ENCODE measurements around the gene TMEM266. TPM values are rescaled to one million over a fixed set of nuclear protein-coding genes. Genes with fewer than 3 reads are reported as not detected.

TMEM266 gene
- total and polyA plus RNA-seq, 2 of the 4 experiments (the other 2 are of a cell fraction): not detected

GRCh38 chr15:76203346-76204108, 143.7 kb downstream of the TMEM266 start:
- no peak overlapping the region for H2AFZ ChIP-seq (replicated peaks; ENCODE audit: low read length, poor library complexity)
- peaks cover 7% of the 10 kb centered on the region for H3K4me1 ChIP-seq (ENCODE audit: control insufficient read depth, insufficient read depth, low read length)
- H3K9me3 ChIP-seq (ENCODE audit: control insufficient read depth, insufficient read depth, low read length): no peaks in the 10 kb centered on the region
- H4K20me1 ChIP-seq (ENCODE audit: insufficient read depth, low read length): no peaks in the 10 kb centered on the region; the same call in none of the 2 replicates
- H3K27ac ChIP-seq (ENCODE audit: insufficient read depth, low read length): no peak overlapping the region
- TF ChIP-seq RAD21 (IDR thresholded peaks at IDR 0.05; ENCODE audit: low read length): no peak
- TF ChIP-seq USF2 (IDR thresholded peaks at IDR 0.05; ENCODE audit: low read depth, low read length): no peak
- TF ChIP-seq FOS (IDR thresholded peaks at IDR 0.05; ENCODE audit: low read depth, low read length): no peak
- H2BK120ac ChIP-seq (ENCODE audit: low read depth, low read length): no peak overlapping the region
- no peak overlapping the region for H4K8ac ChIP-seq (ENCODE audit: low read depth in 2 of 2, low read length in 2 of 2)
- H3K36me3 ChIP-seq (ENCODE audit: control insufficient read depth, insufficient read depth, low read length): peaks cover 2% of the 10 kb centered on the region; the same call in 1 of the 2 replicates
- H2BK20ac ChIP-seq (ENCODE audit: low read depth, low read length): no peak overlapping the region
- H3K23ac ChIP-seq (ENCODE audit: low read depth, low read length): no peak overlapping the region
- BruUV-seq (replicated peaks): no TSS peak
- DNase-seq (no peak), ATAC-seq (ENCODE audit: low read depth) (no peak)
- H2BK15ac ChIP-seq (ENCODE audit: low read depth, low read length): no peak overlapping the region
- ChIA-PET CTCF (no interaction called here), POLR2A (ENCODE audit: unreplicated experiment) (no interaction called here)
- H4K91ac ChIP-seq (ENCODE audit: insufficient read depth, low read depth, low read length): no peak overlapping the region
- H4K5ac ChIP-seq (ENCODE audit: low read depth, low read length): no peak overlapping the region
- WGBS, 2 experiments (ENCODE audit: extremely low coverage in 2 of 2, insufficient read length in 1 of 2): 90% methylated on average over 8 of the region's 23 CpGs; no CpG with 5 or more reads in 1 of the 2 experiments
- 0 out of 4 replicates have a peak, but pooled peaks cover 0 to 3% of the 10 kb centered on the region in 2 experiments for H3K79me1 ChIP-seq (ENCODE audit: low read depth in 1 of 2, low read length in 2 of 2)
- intact Hi-C loops (cut with micrococcal nuclease): no loop called here
- in situ Hi-C loops (cut with MboI; ENCODE audit: low sequenced_read_pairs): no loop called here
- no peak overlapping the region for H3K4me2 ChIP-seq (ENCODE audit: low read depth, low read length)
- dilution Hi-C loops (cut with HindIII; ENCODE audit: low sequenced_read_pairs, unreplicated experiment): no loop called here
- no peak overlapping the region for H3K4ac ChIP-seq (ENCODE audit: low read depth, low read length)
- H3K27me3 ChIP-seq (ENCODE audit: control insufficient read depth, insufficient read depth, low read length): no peaks in the 10 kb centered on the region
- H3K14ac ChIP-seq (replicated peaks; ENCODE audit: low read depth, low read length): no peak overlapping the region
- no peak overlapping the region for H3K4me3 ChIP-seq (ENCODE audit: insufficient read depth, low read depth, low read length)
- no peak overlapping the region for H2AK5ac ChIP-seq (ENCODE audit: low read depth, low read length)
- H3K18ac ChIP-seq (ENCODE audit: low read depth, low read length): no peak overlapping the region
- no peak overlapping the region for H3K9ac ChIP-seq (ENCODE audit: low read depth, low read length)
- peak overlapping the region; percentile 3 for H2AK9ac ChIP-seq (replicated peaks; ENCODE audit: low read depth, low read length, poor library complexity)
- H3K9me1 ChIP-seq (ENCODE audit: insufficient read depth, low read length): peaks cover 11% of the 10 kb centered on the region
- H2BK5ac ChIP-seq (ENCODE audit: low read depth, low read length, poor library complexity, severe bottlenecking): no peak overlapping the region
- H3K56ac ChIP-seq (ENCODE audit: extremely low read depth, insufficient read depth, low read length): no peak overlapping the region
